CD4-positive, alpha-beta memory T cell (primary cell): ENCODE data around the gene DYNC1I1. TPM values are rescaled to one million over a fixed set of nuclear protein-coding genes. Genes with fewer than 3 reads are reported as not detected.
A peak's percentile ranks its signal among the peaks of the same experiment; 100 is the strongest.

Experiments
- CTCF ChIA-PET: fragments of 350-600 bp; sonication (Branson Sonifier 250); formaldehyde crosslinking; loops from one replicate; lab custom pipeline; 2021; ENCODE audit warnings: inconsistent platforms; ENCODE audit not compliant: partially characterized antibody; lab: Charles Lee
- POLR2A ChIA-PET: fragments of 350-600 bp; sonication (Branson Sonifier 250); formaldehyde crosslinking; loops from one replicate; lab custom pipeline; 2021; ENCODE audit not compliant: partially characterized antibody; lab: Charles Lee
- DNase-seq, 5 donors: peaks; one replicate each; pipeline versions ENCODE4 v3.0.0 to v3.0.0-alpha.2; 2020 to 2022; ENCODE audit warnings: mixed read lengths in 1 of 5
- H3K27ac ChIP-seq: one replicate; pipeline ENCODE4 v1.7.0; 2013; ENCODE audit warnings: low read depth, low read length
- H3K27me3 ChIP-seq: 2 replicates; pipeline ENCODE4 v1.7.0; 2013; ENCODE audit warnings: mild to moderate bottlenecking, low read length, moderate library complexity; ENCODE audit not compliant: insufficient read depth
- H3K36me3 ChIP-seq: 2 replicates; pipeline ENCODE4 v1.7.0; 2013; ENCODE audit warnings: mild to moderate bottlenecking, low read length, moderate library complexity; ENCODE audit not compliant: insufficient read depth
- H3K4me1 ChIP-seq: 2 replicates; pipeline ENCODE4 v1.7.0; 2013; ENCODE audit warnings: mild to moderate bottlenecking, low read length, moderate library complexity; ENCODE audit not compliant: insufficient read depth
- H3K4me3 ChIP-seq, 2 donors: one replicate each; pipeline ENCODE4 v1.7.0; 2013; ENCODE audit warnings: low read length in 2 of 2, mild to moderate bottlenecking in 1 of 2
- H3K9me3 ChIP-seq, 2 donors: one replicate each; pipeline ENCODE4 v1.7.0; 2013; ENCODE audit warnings: low read length in 2 of 2, control low read depth in 1 of 2; ENCODE audit not compliant: control insufficient read depth in 1 of 2
- H3K27ac Mint-ChIP-seq, 7 donors: one replicate each; pipeline ENCODE4 v1.8.0; 2020 to 2021; ENCODE audit warnings: mixed read lengths in 7 of 7, mild to moderate bottlenecking in 6 of 7, inconsistent platforms in 3 of 7, moderate library complexity in 3 of 7
- H3K27me3 Mint-ChIP-seq, 2 donors: one replicate each; pipeline ENCODE4 v1.8.0; 2020 to 2021; ENCODE audit warnings: mixed read lengths in 2 of 2
- H3K36me3 Mint-ChIP-seq, 2 donors: one replicate each; pipeline ENCODE4 v1.8.0; 2020 to 2021; ENCODE audit warnings: mixed read lengths in 2 of 2, inconsistent platforms in 1 of 2, mild to moderate bottlenecking in 1 of 2
- H3K4me1 Mint-ChIP-seq, 4 donors: one replicate each; pipeline ENCODE4 v1.8.0; 2020 to 2021; ENCODE audit warnings: mixed read lengths in 4 of 4, mild to moderate bottlenecking in 1 of 4
- H3K4me3 Mint-ChIP-seq, 8 donors: one replicate each; pipeline ENCODE4 v1.8.0; 2020 to 2021; ENCODE audit warnings: mixed read lengths in 8 of 8, mild to moderate bottlenecking in 7 of 8, moderate library complexity in 6 of 8, inconsistent platforms in 3 of 8
- H3K9me3 Mint-ChIP-seq, 8 donors: one replicate each; pipeline ENCODE4 v1.8.0; 2020 to 2021; ENCODE audit warnings: mixed read lengths in 8 of 8, mild to moderate bottlenecking in 5 of 8, inconsistent platforms in 3 of 8, moderate library complexity in 1 of 8
- intact Hi-C: fragments of 100-400 bp; cut with micrococcal nuclease; formaldehyde crosslinking; loops from one replicate; pipeline ENCODE4 v1.15.1; 2023
- polyA plus RNA-seq, 2 donors: library from polyadenylated mRNA; unstranded; fragments of 300-500 nt; fragmentation: Illumina TruSeq; gene quantifications; one replicate each; pipeline ENCODE4 v1.2.3, GENCODE V29; 2021
- total RNA-seq, 2 experiments: library from RNA; stranded (reverse); gene quantifications; one replicate each; pipeline ENCODE4 v1.2.3, GENCODE V29; 2021

Gene DYNC1I1
- total and polyA plus RNA-seq, 4 experiments from 2014 or later, result 0.33 TPM; not detected in 3

- no peak for DNase-seq
- H3K9me3 Mint-ChIP-seq, result no peaks in the 10 kb centered on the region
- no peaks in the 10 kb centered on the region for H3K4me1 Mint-ChIP-seq
- no peak overlapping the region for H3K4me3 Mint-ChIP-seq
- intact Hi-C loops, result no loop called here
- H3K36me3 Mint-ChIP-seq, result peaks cover 54 to 64% of the 10 kb centered on the region in 2 donors
- Histone ChIP-seq H3K27ac (no peak overlapping the region), H3K9me3 (no peaks in the 10 kb centered on the region), H3K4me3 (no peak overlapping the region), H3K27me3 (no peaks in the 10 kb centered on the region), H3K36me3 (no peaks in the 10 kb centered on the region), H3K4me1 (no peaks in the 10 kb centered on the region)
- CTCF ChIA-PET, result no interaction called here
- H3K27ac Mint-ChIP-seq, result peak overlapping the region in 2 of 7 donors; percentile 36 to 52
- H3K27me3 Mint-ChIP-seq, result no peaks in the 10 kb centered on the region
- POLR2A ChIA-PET, result no interaction called here
Observed at GRCh38 chr7:96143495-96144259, 371.3 kb downstream of the DYNC1I1 start.

GRCh38 chr7:96144260-96144526, 371.8 kb downstream of the DYNC1I1 start:
- Mint-ChIP-seq H3K36me3 (peaks cover 52 to 65% of the 10 kb centered on the region in 2 donors), H3K9me3 (no peaks in the 10 kb centered on the region), H3K4me3 (no peak overlapping the region), H3K27me3 (no peaks in the 10 kb centered on the region), H3K27ac (peak overlapping the region in 2 of 7 donors; percentile 36 to 52), H3K4me1 (no peaks in the 10 kb centered on the region)
- H3K4me3 ChIP-seq, result no peak overlapping the region
- no peaks in the 10 kb centered on the region for H3K4me1 ChIP-seq
- CTCF ChIA-PET, result no interaction called here
- no peaks in the 10 kb centered on the region for H3K9me3 ChIP-seq
- intact Hi-C loops, result no loop called here
- no peaks in the 10 kb centered on the region for H3K27me3 ChIP-seq
- DNase-seq, result no peak
- no peak overlapping the region for H3K27ac ChIP-seq
- POLR2A ChIA-PET, result no interaction called here
- no peaks in the 10 kb centered on the region for H3K36me3 ChIP-seq

Other genes with a start within 250 kb of the DYNC1I1 start
- gene PDK4, start 176.0 kb upstream of the DYNC1I1 start, total RNA-seq, result under 1 TPM; 0.35 to 0.44 TPM
- not detected for gene PDK4, start 176.0 kb upstream of the DYNC1I1 start, polyA plus RNA-seq